HEK293 (cell line): ENCODE measurements around the gene PHYKPL.

Experiments
- CTCF ChIA-PET: fragments of 350-600 bp; formaldehyde crosslinking; extraction: SDS; loops from one replicate; lab custom pipeline; 2021; ENCODE audit warnings: antibody characterized with exemption; lab: Yijun Ruan, JAX
- POLR2A ChIA-PET: fragments of 300-600 bp; formaldehyde crosslinking; extraction: SDS; loops from one replicate; lab custom pipeline; 2020; ENCODE audit warnings: antibody characterized with exemption, inconsistent platforms; lab: Yijun Ruan, JAX
- H3K27ac ChIP-seq: fragments of 200-500 bp; sonication (Bioruptor generic); 2 replicates; pipeline ENCODE4 v1.5.1; 2014; ENCODE audit warnings: low read depth, low read length, control low read depth, inconsistent platforms; ENCODE audit errors: extremely low read depth
- H3K36me3 ChIP-seq, 2 experiments: fragments of 200-500 bp in 1 of 2; sonication (Bioruptor generic) in 1 of 2; 1 replicate in 1 of 2; 2 replicates in 1 of 2; pipeline ENCODE4 v1.5.1; 2014 to 2017; ENCODE audit warnings: inconsistent platforms in 2 of 2, low read length in 2 of 2; ENCODE audit not compliant: control insufficient read depth in 2 of 2, insufficient read depth in 1 of 2
- H3K4me1 ChIP-seq: fragments of 200-500 bp; sonication (Bioruptor generic); 2 replicates; pipeline ENCODE4 v1.5.1; 2014; ENCODE audit warnings: mild to moderate bottlenecking, low read length, inconsistent platforms; ENCODE audit not compliant: control insufficient read depth, insufficient read depth
- H3K4me3 ChIP-seq: 2 replicates; pipeline ENCODE4 v1.5.1; 2011; ENCODE audit warnings: low read depth, mild to moderate bottlenecking, control low read depth, low read length, moderate library complexity
- H3K9me3 ChIP-seq: fragments of 200-500 bp; sonication (Bioruptor generic); 2 replicates; pipeline ENCODE4 v1.5.1; 2014; ENCODE audit warnings: low read depth, low read length, inconsistent platforms; ENCODE audit not compliant: control insufficient read depth, insufficient read depth
- BCL11B ChIP-seq: fragments of 450-650 bp; formaldehyde crosslinking; IDR thresholded peaks from 2 replicates; pipeline ENCODE4 v1.5.1; 2016; ENCODE audit warnings: low read depth, missing biosample characterization, missing genetic modification characterization
- CTCF ChIP-seq: fragments of 450-650 bp; formaldehyde crosslinking; IDR thresholded peaks from 2 replicates; pipeline ENCODE4 v1.5.1; 2016; ENCODE audit warnings: missing biosample characterization, missing genetic modification characterization
- KLF1 ChIP-seq: fragments of 450-650 bp; formaldehyde crosslinking; IDR thresholded peaks from 2 replicates; pipeline ENCODE4 v1.5.1; 2016; ENCODE audit warnings: missing biosample characterization, missing genetic modification characterization
- KLF8 ChIP-seq: fragments of 450-650 bp; formaldehyde crosslinking; IDR thresholded peaks from 2 replicates; pipeline ENCODE4 v1.5.1; 2016; ENCODE audit warnings: missing biosample characterization, missing genetic modification characterization
- MZF1 ChIP-seq: fragments of 450-650 bp; formaldehyde crosslinking; IDR thresholded peaks from 2 replicates; pipeline ENCODE4 v1.5.1; 2017; ENCODE audit warnings: missing biosample characterization, missing genetic modification characterization, borderline replicate concordance
- REST ChIP-seq: fragments of 450-650 bp; formaldehyde crosslinking; IDR thresholded peaks from 2 replicates; pipeline ENCODE4 v1.5.1; 2016; ENCODE audit warnings: missing biosample characterization, missing genetic modification characterization
- SALL2 ChIP-seq: fragments of 450-650 bp; formaldehyde crosslinking; IDR thresholded peaks from 2 replicates; pipeline ENCODE4 v1.5.0; 2017; ENCODE audit warnings: missing biosample characterization, mild to moderate bottlenecking, missing genetic modification characterization, borderline replicate concordance
- SCRT2 ChIP-seq: fragments of 450-650 bp; formaldehyde crosslinking; IDR thresholded peaks from 2 replicates; pipeline ENCODE4 v1.5.1; 2016; ENCODE audit warnings: missing biosample characterization, missing genetic modification characterization
- TCF7L2 ChIP-seq: IDR thresholded peaks from 2 replicates; pipeline ENCODE4 v1.6.1; 2011; ENCODE audit warnings: low read depth, mild to moderate bottlenecking, inconsistent platforms, low read length, moderate library complexity, borderline replicate concordance
- ZBTB21 ChIP-seq: fragments of 450-650 bp; formaldehyde crosslinking; IDR thresholded peaks from 2 replicates; pipeline ENCODE4 v1.5.1; 2017; ENCODE audit warnings: missing biosample characterization, missing genetic modification characterization
- ZBTB48 ChIP-seq: fragments of 450-650 bp; formaldehyde crosslinking; IDR thresholded peaks from 2 replicates; pipeline ENCODE4 v1.5.1; 2016; ENCODE audit warnings: missing biosample characterization, missing genetic modification characterization
- ZNF211 ChIP-seq: fragments of 450-650 bp; formaldehyde crosslinking; IDR thresholded peaks from 2 replicates; pipeline ENCODE4 v1.5.1; 2016; ENCODE audit warnings: low read depth, missing biosample characterization, missing genetic modification characterization
- ZNF214 ChIP-seq: fragments of 450-650 bp; formaldehyde crosslinking; IDR thresholded peaks from 2 replicates; pipeline ENCODE4 v1.5.1; 2017; ENCODE audit warnings: missing biosample characterization, mild to moderate bottlenecking, missing genetic modification characterization, borderline replicate concordance
- ZNF274 ChIP-seq, 2 experiments: fragments of 200-500 bp in 1 of 2; fragments of 450-650 bp in 1 of 2; sonication (Bioruptor generic) in 1 of 2; formaldehyde crosslinking in 1 of 2; IDR thresholded peaks; 2 replicates each; pipeline versions ENCODE4 v1.5.1 to v1.6.1; 2014 to 2016; ENCODE audit warnings: borderline replicate concordance in 1 of 2, inconsistent platforms in 1 of 2, low read length in 1 of 2, missing biosample characterization in 1 of 2, missing genetic modification characterization in 1 of 2
- ZNF341 ChIP-seq: fragments of 450-650 bp; formaldehyde crosslinking; IDR thresholded peaks from 2 replicates; pipeline ENCODE4; 2016; ENCODE audit warnings: low read depth, missing biosample characterization, missing genetic modification characterization
- ZNF473 ChIP-seq: fragments of 450-650 bp; formaldehyde crosslinking; IDR thresholded peaks from 2 replicates; pipeline ENCODE4 v1.5.1; 2017; ENCODE audit warnings: missing biosample characterization, missing genetic modification characterization
- ZNF529 ChIP-seq: fragments of 450-650 bp; formaldehyde crosslinking; IDR thresholded peaks from 2 replicates; pipeline ENCODE4 v1.5.1; 2017; ENCODE audit warnings: missing genetic modification characterization, missing biosample characterization; ENCODE audit not compliant: insufficient replicate concordance
- ZNF558 ChIP-seq: fragments of 450-650 bp; formaldehyde crosslinking; IDR thresholded peaks from 2 replicates; pipeline ENCODE4 v1.5.1; 2016; ENCODE audit warnings: missing biosample characterization, missing genetic modification characterization
- ZNF596 ChIP-seq: fragments of 450-650 bp; IDR thresholded peaks from 2 replicates; pipeline ENCODE4 v1.5.0; 2018; ENCODE audit warnings: missing biosample characterization, mild to moderate bottlenecking, missing genetic modification characterization, moderate library complexity
- ZNF626 ChIP-seq: fragments of 450-650 bp; sonication (Bioruptor Pico); formaldehyde crosslinking; IDR thresholded peaks from 2 replicates; pipeline ENCODE4 v1.5.1; 2018; ENCODE audit warnings: missing biosample characterization, missing genetic modification characterization, inconsistent platforms
- ZNF707 ChIP-seq: fragments of 450-650 bp; formaldehyde crosslinking; IDR thresholded peaks from 2 replicates; pipeline ENCODE4 v1.5.1; 2016; ENCODE audit warnings: missing biosample characterization, missing genetic modification characterization
- ZNF747 ChIP-seq: fragments of 450-650 bp; formaldehyde crosslinking; IDR thresholded peaks from 2 replicates; pipeline ENCODE4 v1.5.1; 2016; ENCODE audit warnings: missing biosample characterization, missing genetic modification characterization
- ZNF791 ChIP-seq: fragments of 450-650 bp; formaldehyde crosslinking; IDR thresholded peaks from 2 replicates; pipeline ENCODE4 v1.5.1; 2016; ENCODE audit warnings: missing biosample characterization, missing genetic modification characterization
- ZSCAN23 ChIP-seq: fragments of 450-650 bp; formaldehyde crosslinking; IDR thresholded peaks from 2 replicates; pipeline ENCODE4 v1.5.1; 2016; ENCODE audit warnings: missing biosample characterization, missing genetic modification characterization
- ZSCAN4 ChIP-seq: fragments of 450-650 bp; formaldehyde crosslinking; IDR thresholded peaks from 2 replicates; pipeline ENCODE4 v1.5.1; 2017; ENCODE audit warnings: missing biosample characterization, missing genetic modification characterization

The PHYKPL gene

GRCh38 chr5:178236126-178236525, 3.5 kb upstream of the PHYKPL start:
- H3K27ac ChIP-seq = no peak overlapping the region
- TF ChIP-seq ZNF596 = no peak
- TF ChIP-seq SCRT2 (tag by site-specific recombination) = no peak
- TF ChIP-seq ZBTB48 (tag by site-specific recombination) = 0 out of 2 replicates have a peak, but pooled peaks have one; percentile 17
- no peak for TF ChIP-seq ZNF214
- TF ChIP-seq, all 188 proteins: peak for 1
- H3K4me1 ChIP-seq = no peaks in the 10 kb centered on the region

GRCh38 chr5:178235588-178235974, 3.0 kb upstream of the PHYKPL start:
- POLR2A ChIA-PET = interaction anchor here (0.7 kb wide), 1 partner anchor 32 kb away, joined by 4 read pairs; no protein-coding TSS in a partner anchor
- CTCF ChIA-PET = interaction anchor here (0.6 to 1.4 kb wide), 18 partner anchors 8 to 1687 kb away, joined by 3 to 13 read pairs (median 4); no protein-coding TSS in a partner anchor
- Histone ChIP-seq H3K4me1 (no peaks in the 10 kb centered on the region), H3K9me3 (no peaks in the 10 kb centered on the region), H3K36me3 (peaks cover 0 to 11% of the 10 kb centered on the region in 2 experiments; a peak in 1 of 3 replicates), H3K4me3 (no peak overlapping the region), H3K27ac (no peak overlapping the region)
- TF ChIP-seq ZBTB21 (tag by site-specific recombination) (no peak), ZNF791 (tag by site-specific recombination) (no peak), ZBTB48 (tag by site-specific recombination) (no peak), ZNF529 (no peak), SALL2 (tag by site-specific recombination) (no peak), ZNF341 (tag by site-specific recombination) (no peak), ZNF274 (IDR thresholded peaks at IDR 0.05; ENCODE audit: low read length) (no peak), ZNF274 (tag by site-specific recombination; IDR thresholded peaks at IDR 0.05; ENCODE audit: borderline replicate concordance) (no peak), ZNF747 (tag by site-specific recombination) (no peak), TCF7L2 (no peak), REST (tag by site-specific recombination) (no peak), ZNF211 (tag by site-specific recombination) (no peak), KLF8 (tag by site-specific recombination) (no peak), BCL11B (no peak), ZNF626 (no peak)

More at GRCh38 chr5:178236126-178236525, 3.5 kb upstream of the PHYKPL start:
- POLR2A ChIA-PET = interaction anchor here (0.7 kb wide), 1 partner anchor 31 kb away, joined by 4 read pairs; no protein-coding TSS in a partner anchor
- CTCF ChIA-PET = interaction anchor here (0.6 to 0.7 kb wide), 2 partner anchors 726 to 1391 kb away, joined by 3 read pairs; no protein-coding TSS in a partner anchor
- Histone ChIP-seq H3K36me3 (peaks cover 0 to 6% of the 10 kb centered on the region in 2 experiments; a peak in 1 of 3 replicates), H3K9me3 (no peaks in the 10 kb centered on the region), H3K4me3 (no peak overlapping the region)

- Histone ChIP-seq H3K36me3 (peaks cover 4 to 17% of the 10 kb centered on the region in 2 experiments; a peak in 2 of 3 replicates), H3K27ac (no peak overlapping the region), H3K4me3 (no peak overlapping the region), H3K4me1 (no peaks in the 10 kb centered on the region), H3K9me3 (no peaks in the 10 kb centered on the region)
- ChIA-PET CTCF (interaction anchor here (0.6 to 1.4 kb wide), 21 partner anchors 9 to 1687 kb away, joined by 3 to 13 read pairs (median 4); no protein-coding TSS in a partner anchor), POLR2A (no interaction called here)
- TF ChIP-seq MZF1 (tag by site-specific recombination) (peak; percentile 47), CTCF (tag by site-specific recombination) (peak; percentile 76), ZNF707 (tag by site-specific recombination) (no peak), ZSCAN23 (tag by site-specific recombination) (no peak), ZNF473 (tag by site-specific recombination) (no peak), ZSCAN4 (no peak), KLF1 (tag by site-specific recombination) (no peak), ZNF558 (tag by site-specific recombination) (no peak)
Measured at GRCh38 chr5:178234750-178235587, 2.4 kb upstream of the PHYKPL start.
